CD4-positive, alpha-beta T cell (primary cell): Measurements from ENCODE around the gene ATAD3B. TPM values are rescaled to one million over a fixed set of nuclear protein-coding genes. Genes with fewer than 3 reads are reported as not detected.
"Not testable (repeated sequence)": the region's sequence is repeated elsewhere in the genome, so short reads cannot be mapped to it uniquely, and the experiment has no call there.

Source experiments
- ATAC-seq: fragments of 200-7000 bp; cut with Tn5 transposase; one replicate; pipeline ENCODE4 v1.10.0; 2022; ENCODE audit warnings: mild to moderate bottlenecking; ENCODE audit not compliant: poor library complexity
- CTCF ChIA-PET: fragments of 350-600 bp; sonication (Branson Sonifier 250); formaldehyde crosslinking; loops from one replicate; lab custom pipeline; 2021; ENCODE audit warnings: antibody characterized with exemption, inconsistent platforms; lab: Charles Lee
- POLR2A ChIA-PET: fragments of 350-600 bp; sonication (Branson Sonifier 250); formaldehyde crosslinking; loops from one replicate; lab custom pipeline; 2021; ENCODE audit warnings: antibody characterized with exemption, inconsistent platforms; lab: Charles Lee
- DNase-seq, 14 experiments: peaks; one replicate each; pipeline ENCODE4 v3.0.0-alpha.2; 2013 to 2020; ENCODE audit warnings: mixed read lengths in 2 of 14
- H3K27ac ChIP-seq, 2 donors: one replicate each; pipeline versions ENCODE4 v1.5.1 to v1.7.0; 2013; ENCODE audit warnings: low read length in 2 of 2, low read depth in 1 of 2, mild to moderate bottlenecking in 1 of 2
- H3K27me3 ChIP-seq, 2 experiments: 1 replicate in 1 of 2; 2 replicates in 1 of 2; pipeline versions ENCODE4 v1.6.1 to v1.7.0; 2013; ENCODE audit warnings: low read length in 2 of 2, control low read depth in 1 of 2, mild to moderate bottlenecking in 1 of 2, moderate library complexity in 1 of 2; ENCODE audit not compliant: insufficient read depth in 2 of 2, control insufficient read depth in 1 of 2
- H3K36me3 ChIP-seq: one replicate; pipeline ENCODE4 v1.6.1; 2013; ENCODE audit warnings: low read length, control low read depth; ENCODE audit not compliant: insufficient read depth
- H3K4me1 ChIP-seq: one replicate; pipeline ENCODE4 v1.6.1; 2013; ENCODE audit warnings: low read length, control low read depth; ENCODE audit not compliant: insufficient read depth
- H3K4me3 ChIP-seq: one replicate; pipeline ENCODE4 v1.5.1; 2013; ENCODE audit warnings: mild to moderate bottlenecking, low read length, moderate library complexity
- H3K9me3 ChIP-seq, 2 experiments: 1 replicate in 1 of 2; 2 replicates in 1 of 2; pipeline versions ENCODE4 v1.6.1 to v1.7.0; 2013; ENCODE audit warnings: low read length in 2 of 2, mild to moderate bottlenecking in 2 of 2, control low read depth in 1 of 2, moderate library complexity in 1 of 2; ENCODE audit not compliant: control insufficient read depth in 1 of 2, insufficient read depth in 1 of 2
- H3K27ac Mint-ChIP-seq: one replicate; pipeline ENCODE4 v1.8.0; 2020; ENCODE audit warnings: mixed read lengths
- H3K27me3 Mint-ChIP-seq: one replicate; pipeline ENCODE4 v1.8.0; 2021; ENCODE audit warnings: mixed read lengths
- H3K36me3 Mint-ChIP-seq: one replicate; pipeline ENCODE4 v1.8.0; 2021; ENCODE audit warnings: low read depth, mixed read lengths
- H3K4me1 Mint-ChIP-seq: one replicate; pipeline ENCODE4 v1.8.0; 2021; ENCODE audit warnings: low read depth, mixed read lengths
- H3K4me3 Mint-ChIP-seq: one replicate; pipeline ENCODE4 v1.8.0; 2020; ENCODE audit warnings: mild to moderate bottlenecking, mixed read lengths
- H3K9me3 Mint-ChIP-seq: one replicate; pipeline ENCODE4 v1.8.0; 2020; ENCODE audit warnings: mixed read lengths
- CTCF ChIP-seq: fragments of 200-600 bp; IDR thresholded peaks from one replicate; pipeline ENCODE4 v1.8.0; 2022; ENCODE audit warnings: antibody characterized with exemption, mild to moderate bottlenecking
- intact Hi-C, 2 experiments: fragments of 100-400 bp; cut with DNase I in 1 of 2; cut with micrococcal nuclease in 1 of 2; formaldehyde crosslinking; loops; one replicate each; pipeline versions ENCODE4 v1.15.1 to v1.9.0; 2023 to 2025; cut with DNase I, micrococcal nuclease
- total RNA-seq, 174 experiments: library from RNA in 2 of 174; stranded (reverse) in 2 of 174; gene quantifications; one replicate each; pipeline ENCODE4 v1.2.3 and lab custom pipeline; 2021 to 2026

ATAD3B gene
- total RNA-seq, 2 experiments from 2014 or later: 44.3 to 49.1 TPM

- peak overlapping the region; percentile 71 for H3K4me3 ChIP-seq
Measured at GRCh38 chr1:1470626-1471388, 758 bp upstream of the ATAD3B start.

DNA sequence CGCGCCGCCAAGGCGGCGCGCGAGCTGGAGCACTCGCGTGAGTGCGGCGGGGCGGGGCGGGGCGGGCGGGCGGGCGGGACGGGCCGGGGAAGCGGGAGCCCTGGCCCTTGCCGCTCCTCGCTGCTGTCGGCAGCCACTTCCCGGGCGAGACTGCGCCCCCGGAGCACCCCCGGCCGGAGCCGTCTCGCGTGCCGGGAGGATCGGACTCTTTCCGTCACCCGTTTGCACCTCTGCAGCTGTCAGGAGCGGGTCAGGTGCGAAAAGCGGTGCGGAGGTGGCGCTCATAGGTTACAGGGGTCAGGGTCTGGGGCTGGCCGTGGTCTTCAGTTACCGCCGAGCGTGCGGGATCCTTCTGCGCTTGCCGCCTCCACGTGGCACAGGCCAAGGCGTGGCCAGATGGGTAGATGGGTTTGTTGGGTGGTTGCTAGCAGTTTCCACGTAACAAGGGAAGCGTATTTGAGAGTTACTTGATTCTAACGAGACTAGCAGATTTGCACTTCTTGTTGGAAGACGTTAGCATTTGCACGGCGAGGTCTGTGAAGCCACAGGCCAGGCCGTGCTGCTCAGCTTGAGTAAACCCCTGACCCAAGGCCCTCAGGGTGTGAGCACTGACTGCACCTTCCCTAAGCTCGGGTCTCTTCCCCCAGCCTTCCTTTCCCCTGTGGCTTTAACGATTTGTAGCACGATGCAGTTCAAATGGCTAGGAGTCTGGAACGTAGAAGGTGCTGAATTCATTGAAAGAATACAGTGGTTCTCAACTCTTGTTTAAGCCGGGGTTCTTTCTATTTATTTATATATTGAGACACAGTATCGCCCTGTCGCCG is 700 bp downstream of the ATAD3B start:
- ATAC-seq (peak; percentile 38), DNase-seq (peak in 4 of 14 experiments; percentile 8 to 55 (median 32))
- Histone ChIP-seq H3K4me3 (peak overlapping the region; percentile 71), H3K4me1 (peaks cover 32% of the 10 kb centered on the region)
- peak overlapping the region; percentile 73 for H3K27ac Mint-ChIP-seq
- H3K4me1 Mint-ChIP-seq: peaks cover 26% of the 10 kb centered on the region
- intact Hi-C loops, H3K9me3 Mint-ChIP-seq, CTCF ChIA-PET, H3K27ac ChIP-seq, H3K36me3 ChIP-seq, POLR2A ChIA-PET, H3K36me3 Mint-ChIP-seq, H3K27me3 Mint-ChIP-seq, H3K27me3 ChIP-seq, H3K9me3 ChIP-seq: not testable (repeated sequence)
- H3K4me3 Mint-ChIP-seq: peak overlapping the region; percentile 81

More at GRCh38 chr1:1470626-1471388, 758 bp upstream of the ATAD3B start:
- no peaks in the 10 kb centered on the region for H3K9me3 ChIP-seq
- no peaks in the 10 kb centered on the region for H3K36me3 ChIP-seq
- peaks cover 27% of the 10 kb centered on the region for H3K4me1 ChIP-seq
- ChIA-PET CTCF (no interaction called here), POLR2A (no interaction called here)
- Mint-ChIP-seq H3K4me3 (peak overlapping the region; percentile 95), H3K9me3 (no peaks in the 10 kb centered on the region), H3K36me3 (no peaks in the 10 kb centered on the region), H3K27me3 (no peaks in the 10 kb centered on the region), H3K4me1 (peaks cover 26% of the 10 kb centered on the region), H3K27ac (peak overlapping the region; percentile 87)
- peak in 1 of 14 experiments; percentile 20 for DNase-seq
- H3K27ac ChIP-seq: peak overlapping the region; percentile 37 to 67
- ATAC-seq: peak; percentile 28
- intact Hi-C loops: loop anchor here in 1 of 2 experiments (2.0 kb wide), 2 partner anchors 40 to 104 kb away; partner anchors contain the start of gene SSU72
- H3K27me3 ChIP-seq: no peaks in the 10 kb centered on the region
- no peak for TF ChIP-seq CTCF

DNA sequence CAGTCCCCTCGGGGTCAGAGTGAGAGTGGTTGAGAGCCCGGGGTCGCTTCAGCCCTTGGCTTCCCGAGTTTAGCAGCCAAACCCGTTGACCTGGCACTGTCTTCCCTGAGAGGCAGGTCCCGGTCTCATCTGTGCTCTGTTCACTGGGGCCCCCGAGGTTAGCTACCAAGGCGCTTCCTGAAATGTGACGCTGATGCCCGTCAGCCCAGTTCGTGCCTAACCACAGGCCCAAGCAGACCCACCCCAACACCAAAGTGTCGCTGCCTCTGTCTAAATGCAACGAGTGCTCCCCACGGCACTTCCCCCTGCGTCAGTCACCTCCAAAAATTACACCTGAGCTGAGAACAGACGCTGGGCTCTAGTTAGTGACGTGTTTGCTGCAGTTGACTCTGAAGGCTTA is 4.4 kb downstream of the ATAD3B start:
- DNase-seq: peak in 1 of 14 experiments; percentile 60
- H3K36me3 Mint-ChIP-seq: peaks cover 23% of the 10 kb centered on the region
- ATAC-seq, H3K4me3 ChIP-seq, H3K27ac Mint-ChIP-seq, POLR2A ChIA-PET, H3K4me3 Mint-ChIP-seq, H3K27me3 ChIP-seq, H3K27me3 Mint-ChIP-seq, intact Hi-C loops, H3K9me3 Mint-ChIP-seq, H3K27ac ChIP-seq, H3K9me3 ChIP-seq, CTCF ChIA-PET: not testable (repeated sequence)
- H3K36me3 ChIP-seq: peaks cover 23% of the 10 kb centered on the region
- H3K4me1 Mint-ChIP-seq: peaks cover 20% of the 10 kb centered on the region
- H3K4me1 ChIP-seq: peaks cover 25% of the 10 kb centered on the region

DNA sequence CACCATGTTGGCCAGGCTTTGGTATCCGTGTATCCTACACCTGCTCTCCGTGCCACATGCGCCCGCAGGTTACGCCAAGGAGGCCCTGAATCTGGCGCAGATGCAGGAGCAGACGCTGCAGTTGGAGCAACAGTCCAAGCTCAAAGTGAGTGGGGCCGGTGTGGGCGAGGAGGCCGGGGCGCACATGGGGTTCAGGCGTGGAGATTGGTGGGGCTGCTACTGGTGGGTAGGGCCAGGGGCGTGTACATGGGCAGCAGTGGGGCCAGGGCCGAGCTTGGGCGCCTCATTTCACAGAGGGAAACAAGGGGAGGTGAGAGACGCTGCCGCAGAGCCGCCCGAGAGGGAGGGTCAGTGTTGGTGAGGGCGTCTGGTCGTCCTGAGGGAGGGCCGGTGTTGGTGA is 5.6 kb downstream of the ATAD3B start:
- DNase-seq: no peak
- intact Hi-C loops: no loop called here
- Mint-ChIP-seq H3K4me1 (peaks cover 17% of the 10 kb centered on the region), H3K4me3 (no peak overlapping the region), H3K27me3 (no peaks in the 10 kb centered on the region), H3K9me3 (no peaks in the 10 kb centered on the region), H3K27ac (no peak overlapping the region), H3K36me3 (peaks cover 23% of the 10 kb centered on the region)
- Histone ChIP-seq H3K9me3 (no peaks in the 10 kb centered on the region), H3K4me1 (peaks cover 23% of the 10 kb centered on the region), H3K4me3 (no peak overlapping the region), H3K27me3 (no peaks in the 10 kb centered on the region), H3K36me3 (peaks cover 23% of the 10 kb centered on the region), H3K27ac (no peak overlapping the region)
- no peak for TF ChIP-seq CTCF
- ChIA-PET POLR2A (no interaction called here), CTCF (no interaction called here)
- ATAC-seq: no peak
